Measurements from ENCODE around the gene ANKRD33B. TPM values are rescaled to one million over a fixed set of nuclear protein-coding genes. Genes with fewer than 3 reads are reported as not detected.
"Not testable (repeated sequence)": the region's sequence is repeated elsewhere in the genome, so short reads cannot be mapped to it uniquely, and the experiment has no call there.

The ANKRD33B gene
- total RNA-seq, 1 donor from 2014 or later = 0.84 TPM

- no peak for DNase-seq (ENCODE audit: low read depth, low spot score)
- Mint-ChIP-seq H3K36me3 (ENCODE audit: low read depth) (no peaks in the 10 kb centered on the region), H3K4me3 (no peak overlapping the region), H3K4me1 (no peaks in the 10 kb centered on the region), H3K9me3 (no peaks in the 10 kb centered on the region), H3K27ac (ENCODE audit: unreplicated experiment) (no peak overlapping the region), H3K27me3 (ENCODE audit: low read depth) (peaks cover 51% of the 10 kb centered on the region)
- no peak for TF ChIP-seq CTCF (conservative IDR thresholded peaks at IDR 0.05)
These were observed 20.3 kb upstream of the ANKRD33B start for GRCh38 chr5:10543585-10544040.

- H3K4me1 Mint-ChIP-seq = no peaks in the 10 kb centered on the region
- no peaks in the 10 kb centered on the region for H3K9me3 Mint-ChIP-seq
- no peak overlapping the region for H3K4me3 Mint-ChIP-seq
- no peaks in the 10 kb centered on the region for H3K36me3 Mint-ChIP-seq (ENCODE audit: low read depth)
- no peak for DNase-seq (ENCODE audit: low read depth, low spot score)
- H3K27me3 Mint-ChIP-seq (ENCODE audit: low read depth) = peaks cover 44% of the 10 kb centered on the region
- no peak overlapping the region for H3K27ac Mint-ChIP-seq (ENCODE audit: unreplicated experiment)
- TF ChIP-seq CTCF (conservative IDR thresholded peaks at IDR 0.05) = no peak
These were observed 18.8 kb upstream of the ANKRD33B start for GRCh38 chr5:10545084-10545483.

- peaks cover 45% of the 10 kb centered on the region for H3K27me3 Mint-ChIP-seq (ENCODE audit: low read depth)
- TF ChIP-seq CTCF (conservative IDR thresholded peaks at IDR 0.05) = no peak
- H3K4me1 Mint-ChIP-seq = no peaks in the 10 kb centered on the region
- H3K36me3 Mint-ChIP-seq (ENCODE audit: low read depth) = no peaks in the 10 kb centered on the region
- H3K9me3 Mint-ChIP-seq = no peaks in the 10 kb centered on the region
- H3K4me3 Mint-ChIP-seq = no peak overlapping the region
- DNase-seq (ENCODE audit: low read depth, low spot score) = no peak
- H3K27ac Mint-ChIP-seq (ENCODE audit: unreplicated experiment) = no peak overlapping the region
These were observed 17.7 kb upstream of the ANKRD33B start for GRCh38 chr5:10546186-10546585.

- Mint-ChIP-seq H3K27me3 (ENCODE audit: low read depth) (peaks cover 33% of the 10 kb centered on the region), H3K27ac (ENCODE audit: unreplicated experiment) (no peak overlapping the region), H3K4me3 (no peak overlapping the region), H3K9me3 (no peaks in the 10 kb centered on the region), H3K36me3 (ENCODE audit: low read depth) (no peaks in the 10 kb centered on the region), H3K4me1 (no peaks in the 10 kb centered on the region)
- no peak for TF ChIP-seq CTCF (conservative IDR thresholded peaks at IDR 0.05)
- DNase-seq (ENCODE audit: low read depth, low spot score) = no peak
These were observed 15.3 kb upstream of the ANKRD33B start for GRCh38 chr5:10548418-10549122.

GRCh38 chr5:10549123-10549514 lies 14.8 kb upstream of the ANKRD33B start:
- not testable (repeated sequence) for H3K27ac Mint-ChIP-seq (ENCODE audit: unreplicated experiment); H3K36me3 Mint-ChIP-seq (ENCODE audit: low read depth); H3K9me3 Mint-ChIP-seq; H3K4me3 Mint-ChIP-seq; H3K4me1 Mint-ChIP-seq; DNase-seq (ENCODE audit: low read depth, low spot score)
- peaks cover 36% of the 10 kb centered on the region for H3K27me3 Mint-ChIP-seq (ENCODE audit: low read depth)

GRCh38 chr5:10550222-10550995 lies 13.5 kb upstream of the ANKRD33B start:
- no peaks in the 10 kb centered on the region for H3K9me3 Mint-ChIP-seq
- no peaks in the 10 kb centered on the region for H3K36me3 Mint-ChIP-seq (ENCODE audit: low read depth)
- no peaks in the 10 kb centered on the region for H3K4me1 Mint-ChIP-seq
- DNase-seq (ENCODE audit: low read depth, low spot score) = no peak
- peaks cover 33% of the 10 kb centered on the region for H3K27me3 Mint-ChIP-seq (ENCODE audit: low read depth)
- no peak overlapping the region for H3K27ac Mint-ChIP-seq (ENCODE audit: unreplicated experiment)
- no peak overlapping the region for H3K4me3 Mint-ChIP-seq
- TF ChIP-seq CTCF (conservative IDR thresholded peaks at IDR 0.05) = no peak

Data from neural crest cell (in vitro differentiated cells).